GM19324 (cell line): ENCODE data around the gene BUD31.
"Not testable (repeated sequence)": the region's sequence is repeated elsewhere in the genome, so short reads cannot be mapped to it uniquely, and the experiment has no call there.

Experiments
- ATAC-seq: cut with Tn5 transposase; IDR thresholded peaks from one replicate; pipeline ENCODE4 v1.9.1; 2021; ENCODE audit warnings: mild to moderate bottlenecking, moderate library complexity; ENCODE audit not compliant: unreplicated experiment, low FRiP score

The BUD31 gene

DNA sequence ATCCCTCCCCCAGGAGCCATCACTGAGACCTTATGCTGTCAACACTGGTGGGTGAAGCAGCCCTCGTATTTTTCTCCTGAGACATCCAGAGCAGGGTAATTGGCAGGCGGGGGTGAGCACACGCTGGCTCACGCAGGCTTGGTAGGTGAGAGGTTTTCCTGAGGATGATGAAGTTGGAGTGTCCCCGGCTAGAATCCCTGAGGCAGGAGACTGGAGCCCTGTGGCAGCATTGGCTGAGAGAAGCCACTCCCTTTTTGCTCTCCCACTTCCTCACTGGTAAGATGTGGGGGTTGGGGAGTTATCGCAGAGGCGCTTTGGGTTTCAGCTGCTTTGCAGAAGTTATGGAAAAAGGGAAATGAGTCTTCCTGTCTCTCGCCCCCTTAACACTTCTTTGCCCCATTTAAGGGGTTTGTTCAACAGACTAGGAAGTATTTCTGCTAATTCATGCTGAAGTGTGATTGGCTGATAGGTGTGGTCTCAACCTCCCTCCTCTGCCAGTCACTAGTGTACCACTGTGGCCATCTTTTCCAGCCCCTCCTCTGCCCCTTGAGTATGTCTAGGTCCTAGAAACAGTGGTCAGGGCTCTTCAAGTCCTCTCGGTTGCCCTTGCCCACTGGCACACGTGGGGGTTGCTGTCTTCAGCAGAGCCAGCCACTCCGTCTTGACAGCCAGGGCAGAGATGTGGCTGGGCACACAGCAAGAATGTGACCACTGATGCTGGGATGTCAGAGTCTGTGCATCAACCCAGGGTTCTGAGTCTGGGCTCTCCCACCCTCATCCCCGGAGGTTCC lies 28.5 kb upstream of the BUD31 start:
- peak; percentile 35 for ATAC-seq

DNA sequence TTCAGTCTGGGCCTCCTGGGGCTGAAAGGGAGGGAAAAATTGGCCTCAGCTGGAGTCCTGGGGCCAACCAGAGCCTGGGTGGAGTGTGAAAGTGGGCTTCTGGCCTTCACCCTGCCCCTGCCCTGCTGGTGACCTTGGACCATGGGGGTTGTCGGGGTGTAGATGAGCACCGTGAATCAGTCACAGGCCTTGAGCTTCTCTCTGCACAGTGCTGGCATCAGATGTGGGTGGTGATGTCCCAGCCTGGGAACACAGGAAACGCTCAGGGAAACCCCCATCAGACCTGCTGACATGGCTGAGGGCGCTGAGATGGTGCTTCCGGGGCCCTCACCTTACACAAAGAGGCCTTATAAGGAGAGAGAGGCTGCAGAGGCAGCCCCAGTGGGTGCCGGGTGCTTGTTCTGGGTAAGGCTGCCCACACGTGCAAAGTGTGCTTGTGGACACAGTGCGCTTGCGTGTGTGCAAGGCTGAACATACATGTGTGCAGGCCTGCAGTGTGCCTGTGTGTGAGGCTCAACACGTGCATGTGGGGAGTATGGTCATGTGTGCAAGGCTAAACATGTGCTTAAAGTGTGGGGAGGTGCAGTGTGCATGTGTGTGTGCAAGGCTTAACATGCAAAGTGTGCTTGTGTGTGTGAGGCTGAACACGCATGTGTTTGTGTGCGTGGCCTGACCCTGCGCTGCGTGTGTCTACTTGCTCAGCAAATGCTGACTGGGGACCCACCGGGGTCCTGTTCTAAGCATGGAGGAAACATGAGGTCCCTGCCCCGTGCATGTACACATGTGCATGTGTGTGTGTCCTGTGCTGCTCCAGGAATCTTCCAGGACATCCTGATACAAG lies 27.7 kb upstream of the BUD31 start:
- ATAC-seq, result peak; percentile 65

- ATAC-seq, result no peak
Measured at GRCh38 chr7:99381664-99382075, 27.1 kb upstream of the BUD31 start.

DNA sequence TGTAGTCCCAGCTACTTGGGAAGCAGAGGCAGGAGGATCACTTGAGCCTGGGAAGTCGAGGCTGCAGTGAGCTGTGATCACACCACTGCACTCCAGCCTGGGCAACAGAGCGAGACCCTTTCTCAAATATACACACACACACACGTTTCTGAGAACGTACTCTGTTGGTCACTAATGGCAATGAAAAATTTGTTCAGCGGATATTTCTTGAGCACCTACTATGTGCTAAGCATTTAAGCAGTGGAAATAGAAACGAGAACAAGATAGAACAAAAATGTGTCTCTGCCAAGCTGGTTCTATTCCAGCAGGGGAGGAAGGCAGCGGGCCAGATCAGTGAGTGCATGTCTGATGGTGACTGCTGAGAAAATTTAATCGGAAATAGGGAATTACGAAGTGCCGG lies 25.6 kb upstream of the BUD31 start:
- ATAC-seq, result no peak

DNA sequence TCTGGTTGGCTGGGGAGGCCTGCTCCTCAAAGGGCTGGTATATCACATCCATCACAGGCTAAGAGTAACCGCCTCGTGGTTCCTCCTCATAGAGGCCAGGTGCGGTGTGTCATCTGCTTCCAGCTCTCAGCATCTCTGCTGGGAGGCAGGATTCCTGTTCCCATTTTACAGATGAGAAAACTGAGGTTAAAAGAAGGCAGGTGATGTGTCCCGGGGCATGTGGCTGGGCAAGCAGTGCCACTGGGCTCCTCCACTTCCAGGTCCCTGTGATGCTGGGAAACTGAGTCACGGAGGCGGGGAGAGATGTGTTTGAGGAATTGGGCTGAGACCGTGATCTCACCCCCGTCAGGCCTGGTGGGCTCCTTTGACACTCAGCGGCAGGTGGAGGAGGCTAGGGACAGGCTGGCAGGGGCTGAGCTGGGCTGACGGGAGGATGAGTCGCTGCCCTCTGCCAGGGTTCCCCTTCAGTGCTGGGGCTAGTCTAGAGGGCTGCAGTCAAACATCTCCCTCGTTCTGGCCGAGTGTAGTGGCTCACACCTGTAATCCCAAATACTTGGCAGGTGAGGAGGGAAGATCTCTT lies 24.9 kb upstream of the BUD31 start:
- ATAC-seq, result no peak

GRCh38 chr7:99384523-99384922 lies 24.2 kb upstream of the BUD31 start:
- ATAC-seq, result no peak

- no peak for ATAC-seq
Measured at GRCh38 chr7:99385564-99385963, 23.2 kb upstream of the BUD31 start.

- ATAC-seq, result no peak
Measured at GRCh38 chr7:99386584-99387238, 22.1 kb upstream of the BUD31 start.

- ATAC-seq, result not testable (repeated sequence)
Measured at GRCh38 chr7:99387239-99387635, 21.5 kb upstream of the BUD31 start.

DNA sequence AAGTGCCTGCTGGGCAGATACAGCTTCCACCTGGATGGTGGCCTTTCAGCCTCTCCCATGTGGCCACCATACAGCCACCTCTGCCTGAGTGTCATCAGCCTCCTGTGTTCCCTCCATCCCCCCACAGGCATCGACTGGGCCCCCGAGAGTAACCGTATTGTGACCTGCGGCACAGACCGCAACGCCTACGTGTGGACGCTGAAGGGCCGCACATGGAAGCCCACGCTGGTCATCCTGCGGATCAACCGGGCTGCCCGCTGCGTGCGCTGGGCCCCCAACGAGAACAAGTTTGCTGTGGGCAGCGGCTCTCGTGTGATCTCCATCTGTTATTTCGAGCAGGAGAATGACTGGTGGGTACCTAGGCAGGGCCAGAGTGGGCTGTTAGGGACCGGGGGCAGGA lies 20.9 kb upstream of the BUD31 start:
- no peak for ATAC-seq

- no peak for ATAC-seq
Measured at GRCh38 chr7:99389772-99390171, 19.0 kb upstream of the BUD31 start.

- ATAC-seq, result no peak
Measured at GRCh38 chr7:99390941-99391602, 17.7 kb upstream of the BUD31 start.

- ATAC-seq, result no peak
Measured at GRCh38 chr7:99392046-99392445, 16.7 kb upstream of the BUD31 start.

- ATAC-seq, result no peak
Measured at GRCh38 chr7:99392659-99393354, 16.0 kb upstream of the BUD31 start.

- no peak for ATAC-seq
Measured at GRCh38 chr7:99393355-99394187, 15.2 kb upstream of the BUD31 start.

DNA sequence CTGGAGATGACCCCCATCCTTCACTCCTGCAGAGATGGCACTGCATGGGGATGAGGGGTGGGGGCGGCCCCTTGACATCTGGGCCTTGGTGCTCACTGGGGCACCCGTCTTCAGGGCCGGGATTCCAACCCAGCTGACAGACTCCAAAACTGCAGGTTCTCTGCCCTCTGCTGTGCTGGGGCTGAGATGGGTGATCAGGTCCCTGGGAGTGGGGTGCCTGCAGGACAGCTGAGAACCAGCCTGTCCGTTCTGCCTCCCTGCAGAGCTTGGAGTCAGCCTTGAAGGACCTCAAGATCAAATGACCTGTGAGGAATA lies 14.6 kb upstream of the BUD31 start:
- ATAC-seq, result no peak

DNA sequence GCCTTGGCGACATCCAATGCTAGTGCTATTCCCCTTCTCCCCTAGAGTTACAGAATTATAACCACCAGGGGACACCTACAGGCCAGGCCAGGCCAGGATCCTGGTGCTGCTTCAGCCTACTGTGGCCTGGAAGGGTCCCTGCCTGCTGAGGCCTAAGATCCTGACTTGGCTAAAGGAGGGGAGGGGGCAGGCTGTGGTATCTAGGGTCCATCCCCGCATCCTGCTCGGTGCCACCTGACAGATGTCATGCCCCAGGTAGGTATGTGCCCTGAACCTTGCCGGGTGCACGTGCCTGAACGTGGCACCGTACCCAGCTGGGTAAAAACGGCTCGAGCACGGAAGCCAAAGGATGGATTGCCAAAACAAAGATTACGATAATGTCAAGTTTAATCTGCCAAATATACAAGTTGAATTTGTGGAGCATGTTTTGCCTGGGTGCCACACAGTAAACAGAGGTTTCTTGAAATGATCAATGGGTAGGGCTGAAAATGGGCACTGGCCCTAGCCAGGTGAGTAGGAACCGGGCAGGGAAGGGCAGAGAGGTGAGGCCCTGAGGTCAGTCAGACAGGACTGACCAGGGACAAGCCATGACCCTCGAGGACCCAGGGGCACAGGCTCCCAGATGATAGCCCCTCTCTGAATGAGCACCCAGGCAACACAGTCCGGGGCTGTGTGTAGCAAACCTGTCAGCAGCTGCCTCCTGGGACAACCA lies 13.0 kb upstream of the BUD31 start:
- ATAC-seq, result no peak
